GM12873 (cell line): Measurements from ENCODE around the gene CEACAM16.

Experiments
- CTCF ChIP-seq: IDR thresholded peaks from 2 replicates; pipeline ENCODE4 v1.5.1; 2012; ENCODE audit warnings: low read depth, mild to moderate bottlenecking, moderate library complexity, low read length, control low read depth; ENCODE audit not compliant: insufficient read depth; ENCODE audit errors: missing control alignments

The CEACAM16 gene

GRCh38 chr19:44726465-44726864 lies 27.5 kb downstream of the CEACAM16 start:
- TF ChIP-seq CTCF = no peak

GRCh38 chr19:44728178-44728577 lies 29.2 kb downstream of the CEACAM16 start:
- TF ChIP-seq CTCF = no peak

GRCh38 chr19:44729516-44730033 lies 30.6 kb downstream of the CEACAM16 start:
- no peak for TF ChIP-seq CTCF

- no peak for TF ChIP-seq CTCF
These were observed 32.1 kb downstream of the CEACAM16 start for GRCh38 chr19:44731081-44731480.

- TF ChIP-seq CTCF = no peak
These were observed 32.7 kb downstream of the CEACAM16 start for GRCh38 chr19:44731622-44732021.

- no peak for TF ChIP-seq CTCF
These were observed 33.5 kb downstream of the CEACAM16 start for GRCh38 chr19:44732235-44733014.

GRCh38 chr19:44734357-44734756 lies 35.4 kb downstream of the CEACAM16 start:
- no peak for TF ChIP-seq CTCF
